Activated CD4-positive, CD25-positive, alpha-beta regulatory T cell treated with anti-CD3 and anti-CD28 coated beads, Interleukin-2, amount 50 U/mL, for 72 hours (primary cell): ENCODE results near the gene CCDC54.
"Not testable (repeated sequence)": the region's sequence is repeated elsewhere in the genome, so short reads cannot be mapped to it uniquely, and the experiment has no call there.

ENCODE experiments used
- DNase-seq: peaks from one replicate; pipeline ENCODE4 v3.0.0; 2021

The CCDC54 gene

GRCh38 chr3:107377151-107377550 is at the start of gene CCDC54:
Gene CCDC54 (plus strand): TSS chr3:107377439. CDS start chr3:107377588, 149 bp downstream.
- no peak for DNase-seq

GRCh38 chr3:107328069-107328468 is 49.2 kb upstream of the CCDC54 start:
- no peak for DNase-seq

GRCh38 chr3:107329088-107329487 is 48.2 kb upstream of the CCDC54 start:
- no peak for DNase-seq

GRCh38 chr3:107339690-107340089 is 37.5 kb upstream of the CCDC54 start:
- DNase-seq = not testable (repeated sequence)

GRCh38 chr3:107344722-107345121 is 32.5 kb upstream of the CCDC54 start:
- DNase-seq = no peak

- DNase-seq = no peak
These were observed 31.3 kb upstream of the CCDC54 start for GRCh38 chr3:107345822-107346405.

GRCh38 chr3:107346564-107346963 is 30.7 kb upstream of the CCDC54 start:
- DNase-seq = no peak

- no peak for DNase-seq
These were observed 29.5 kb upstream of the CCDC54 start for GRCh38 chr3:107347751-107348150.

GRCh38 chr3:107356706-107357105 is 20.5 kb upstream of the CCDC54 start:
- no peak for DNase-seq

GRCh38 chr3:107361633-107362032 is 15.6 kb upstream of the CCDC54 start:
- no peak for DNase-seq

GRCh38 chr3:107365051-107365450 is 12.2 kb upstream of the CCDC54 start:
- no peak for DNase-seq

- no peak for DNase-seq
These were observed 10.5 kb upstream of the CCDC54 start for GRCh38 chr3:107366766-107367165.

- DNase-seq = no peak
These were observed 9.9 kb upstream of the CCDC54 start for GRCh38 chr3:107367353-107367752.

GRCh38 chr3:107368654-107369398 is 8.4 kb upstream of the CCDC54 start:
- no peak for DNase-seq

- no peak for DNase-seq
These were observed 7.4 kb upstream of the CCDC54 start for GRCh38 chr3:107369791-107370190.

- DNase-seq = no peak
These were observed 6.3 kb upstream of the CCDC54 start for GRCh38 chr3:107370907-107371306.

GRCh38 chr3:107372506-107372905 is 4.7 kb upstream of the CCDC54 start:
- no peak for DNase-seq

- no peak for DNase-seq
These were observed 3.3 kb upstream of the CCDC54 start for GRCh38 chr3:107373896-107374295.

- no peak for DNase-seq
These were observed 1.6 kb upstream of the CCDC54 start for GRCh38 chr3:107375682-107376081.

- DNase-seq = no peak
These were observed 5.4 kb downstream of the CCDC54 start for GRCh38 chr3:107382631-107383030.

GRCh38 chr3:107384428-107384827 is 7.2 kb downstream of the CCDC54 start:
- DNase-seq = no peak

GRCh38 chr3:107384907-107385306 is 7.7 kb downstream of the CCDC54 start:
- DNase-seq = no peak

GRCh38 chr3:107387555-107387954 is 10.3 kb downstream of the CCDC54 start:
- no peak for DNase-seq

GRCh38 chr3:107392549-107393165 is 15.4 kb downstream of the CCDC54 start:
- no peak for DNase-seq
